22Rv1 (cell line): ENCODE data around the gene IL31.

Experiments used
- ZFX ChIP-seq: fragments of 450-650 bp; IDR thresholded peaks from 2 replicates; pipeline ENCODE4 v1.6.1; 2017; ENCODE audit warnings: antibody characterized with exemption, borderline replicate concordance
- TF ChIP-seq, protein P1 (sequence below): fragments of 450-650 bp; IDR thresholded peaks from 2 replicates; pipeline ENCODE4 v1.5.1; 2017; ENCODE audit warnings: mild to moderate bottlenecking

DNA sequence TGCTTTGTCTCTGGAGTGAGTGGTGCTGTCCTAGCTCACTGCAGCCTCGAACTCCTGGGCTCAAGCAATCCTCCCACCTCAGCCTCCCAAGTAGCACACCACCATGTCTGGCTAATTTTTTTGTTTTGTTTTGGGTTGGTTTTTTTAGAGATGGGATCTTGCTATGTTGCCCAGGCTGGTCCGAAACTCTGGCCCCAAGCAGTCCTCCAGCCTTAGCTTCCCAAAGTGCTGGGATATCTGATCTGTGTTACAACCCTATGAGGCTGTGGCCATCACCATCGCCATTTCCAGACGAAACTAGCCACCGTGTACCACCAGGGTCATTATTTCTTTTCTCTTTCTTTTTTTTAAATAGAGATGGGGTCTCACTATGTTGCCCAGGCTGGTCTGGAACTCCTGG lies 2.6 kb downstream of the IL31 start:
- TF ChIP-seq, protein P1, sequence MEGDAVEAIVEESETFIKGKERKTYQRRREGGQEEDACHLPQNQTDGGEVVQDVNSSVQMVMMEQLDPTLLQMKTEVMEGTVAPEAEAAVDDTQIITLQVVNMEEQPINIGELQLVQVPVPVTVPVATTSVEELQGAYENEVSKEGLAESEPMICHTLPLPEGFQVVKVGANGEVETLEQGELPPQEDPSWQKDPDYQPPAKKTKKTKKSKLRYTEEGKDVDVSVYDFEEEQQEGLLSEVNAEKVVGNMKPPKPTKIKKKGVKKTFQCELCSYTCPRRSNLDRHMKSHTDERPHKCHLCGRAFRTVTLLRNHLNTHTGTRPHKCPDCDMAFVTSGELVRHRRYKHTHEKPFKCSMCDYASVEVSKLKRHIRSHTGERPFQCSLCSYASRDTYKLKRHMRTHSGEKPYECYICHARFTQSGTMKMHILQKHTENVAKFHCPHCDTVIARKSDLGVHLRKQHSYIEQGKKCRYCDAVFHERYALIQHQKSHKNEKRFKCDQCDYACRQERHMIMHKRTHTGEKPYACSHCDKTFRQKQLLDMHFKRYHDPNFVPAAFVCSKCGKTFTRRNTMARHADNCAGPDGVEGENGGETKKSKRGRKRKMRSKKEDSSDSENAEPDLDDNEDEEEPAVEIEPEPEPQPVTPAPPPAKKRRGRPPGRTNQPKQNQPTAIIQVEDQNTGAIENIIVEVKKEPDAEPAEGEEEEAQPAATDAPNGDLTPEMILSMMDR, result no peak
- TF ChIP-seq ZFX, result no peak
